Pancreas (tissue), 10 donors: ENCODE measurements around the gene DNAJC30. TPM values are rescaled to one million over a fixed set of nuclear protein-coding genes. Genes with fewer than 3 reads are reported as not detected.

Source experiments
- ATAC-seq, 4 donors: fragments of 200-7000 bp; cut with Tn5 transposase; one replicate each; pipeline versions ENCODE4 v1.8.0 to v1.9.1; 2020; ENCODE audit warnings: mild to moderate bottlenecking in 4 of 4, moderate library complexity in 4 of 4
- DNase-seq, 6 donors: peaks; one replicate each; pipeline ENCODE4 v3.0.0-alpha.2; 2020
- FAIRE-seq: peaks from 2 replicates; lab custom pipeline; 2012; peaks lifted over from hg19 to GRCh38; lab: Jason Lieb, UNC
- H3K27ac ChIP-seq, 4 donors: fragments of 200-600 bp; sonication (generic); 1 replicate in 3 of 4; 2 replicates in 1 of 4; pipeline versions ENCODE4 v1.5.0 to v1.8.0; 2020
- H3K27me3 ChIP-seq, 4 donors: fragments of 200-600 bp; one replicate each; pipeline ENCODE4 v1.8.0; 2021
- H3K36me3 ChIP-seq, 3 donors: fragments of 200-600 bp; sonication (generic) in 1 of 3; one replicate each; pipeline versions ENCODE4 v1.5.0 to v1.8.0; 2020 to 2021
- H3K4me1 ChIP-seq, 3 donors: fragments of 200-600 bp; one replicate each; pipeline ENCODE4 v1.8.0; 2021
- H3K4me3 ChIP-seq, 4 donors: fragments of 200-600 bp; sonication (generic) in 2 of 4; one replicate each; pipeline versions ENCODE4 v1.5.0 to v1.8.0; 2020 to 2021
- H3K9me3 ChIP-seq, 4 donors: fragments of 200-600 bp; one replicate each; pipeline ENCODE4 v1.8.0; 2021
- WGBS, 2 donors: extraction: QIAGEN DNeasy Blood & Tissue Kit; methylation state at CpG; one replicate each; pipeline ENCODE4 v1.1.7; 2013; 5-methylcytosine and 5-hydroxymethylcytosine counted together
- intact Hi-C, 3 donors: fragments of 100-400 bp; cut with DNase I; formaldehyde crosslinking; loops; one replicate each; pipeline versions ENCODE4 v1.11.1 to v1.14.2; 2022
- polyA plus RNA-seq, 2 donors: library from polyadenylated mRNA; stranded (reverse); fragments of 200-250 nt; gene quantifications; one replicate each; pipeline ENCODE4 v1.2.3, GENCODE V29; 2013
- total RNA-seq, 6 donors: library from RNA; stranded (reverse); fragmentation: NEBNext Ultra II Directional in 4 of 6; extraction: Animal tissue kit (Norgen Biotek cat#: 25700) in 4 of 6; gene quantifications; one replicate each; pipeline versions ENCODE4 v1.2.1 to v1.2.4, GENCODE V29; 2021 to 2023
- TF ChIP-seq, protein P1 (sequence below), 4 donors: fragments of 200-600 bp; sonication (generic) in 3 of 4; IDR thresholded peaks; one replicate each; pipeline versions ENCODE4 v1.5.0 to v1.8.0; 2021; ENCODE audit warnings: antibody characterized with exemption in 4 of 4
- donor health status: healthy with polysubstance abuse.
- donor health status: DM: no; HTN: no; CAD: no; lungs with moderate emphysema.
- donor health status: DM: no; HTN: no; CAD: no.
- donor health status: control.
- donor health status: control.
- donor health status: Bipolar disorder and iron deficiency.
- donor health status: DM: yes; HTN: yes; CAD: no.
- donor health status: DM: no; HTN: no; CAD: no.
- donor health status: DM: no; HTN: no; CAD: no.
- donor health status: DM: yes; HTN: yes; CAD: no.

The DNAJC30 gene
- total RNA-seq (1 to 10 TPM; 4.1 to 8.2 (median 5.6) TPM), polyA plus RNA-seq (1 to 10 TPM; 5.1 to 6.4 TPM)

DNA sequence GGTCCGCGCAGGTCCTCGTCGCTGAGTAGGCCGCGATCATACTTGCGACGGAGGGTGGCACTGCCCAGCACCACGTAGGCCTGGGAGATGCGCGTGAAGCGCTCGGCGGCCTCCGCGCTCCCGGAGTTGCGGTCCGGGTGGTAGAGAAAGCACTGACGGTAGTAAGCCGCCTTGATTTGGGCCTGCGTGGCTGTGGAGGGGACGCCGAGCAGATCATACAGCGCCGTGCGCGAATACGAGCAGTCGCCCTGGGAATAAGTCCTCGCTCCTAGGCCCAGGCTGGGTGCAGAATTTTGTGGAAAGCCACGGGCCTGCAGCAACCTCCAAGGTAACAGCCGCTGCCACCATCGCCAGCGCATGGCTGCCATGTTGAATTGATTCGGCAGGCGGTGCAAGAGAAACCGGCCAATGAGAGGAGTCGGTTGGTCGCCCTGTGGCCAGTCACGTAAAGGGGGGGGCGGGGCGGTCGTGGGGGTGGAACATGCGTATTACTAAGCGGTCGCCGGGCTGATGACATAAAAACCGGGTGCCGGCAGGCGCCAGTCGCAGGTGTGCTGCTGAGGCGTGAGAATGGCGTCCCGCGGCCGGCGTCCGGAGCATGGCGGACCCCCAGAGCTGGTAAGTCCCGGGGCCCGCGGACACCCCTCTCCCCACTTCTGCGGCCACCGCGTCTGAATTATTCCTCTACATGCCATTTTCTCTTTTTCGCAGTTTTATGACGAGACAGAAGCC lies at the start of gene DNAJC30, which contains the start of gene BUD23:
Gene DNAJC30 (minus strand): TSS at position 398 of the 732 bp plus-strand sequence. CDS start 30 bp downstream, at position 368.
Gene BUD23 (plus strand): TSS at position 542 of the 732 bp plus-strand sequence. CDS start 29 bp downstream, at position 571.
- FAIRE-seq (no peak), DNase-seq (peak; percentile 96 to 98 (median 97)), ATAC-seq (peak; percentile 97 to 99 (median 98))
- no peaks in the 10 kb centered on the region for H3K27me3 ChIP-seq
- TF ChIP-seq, protein P1, sequence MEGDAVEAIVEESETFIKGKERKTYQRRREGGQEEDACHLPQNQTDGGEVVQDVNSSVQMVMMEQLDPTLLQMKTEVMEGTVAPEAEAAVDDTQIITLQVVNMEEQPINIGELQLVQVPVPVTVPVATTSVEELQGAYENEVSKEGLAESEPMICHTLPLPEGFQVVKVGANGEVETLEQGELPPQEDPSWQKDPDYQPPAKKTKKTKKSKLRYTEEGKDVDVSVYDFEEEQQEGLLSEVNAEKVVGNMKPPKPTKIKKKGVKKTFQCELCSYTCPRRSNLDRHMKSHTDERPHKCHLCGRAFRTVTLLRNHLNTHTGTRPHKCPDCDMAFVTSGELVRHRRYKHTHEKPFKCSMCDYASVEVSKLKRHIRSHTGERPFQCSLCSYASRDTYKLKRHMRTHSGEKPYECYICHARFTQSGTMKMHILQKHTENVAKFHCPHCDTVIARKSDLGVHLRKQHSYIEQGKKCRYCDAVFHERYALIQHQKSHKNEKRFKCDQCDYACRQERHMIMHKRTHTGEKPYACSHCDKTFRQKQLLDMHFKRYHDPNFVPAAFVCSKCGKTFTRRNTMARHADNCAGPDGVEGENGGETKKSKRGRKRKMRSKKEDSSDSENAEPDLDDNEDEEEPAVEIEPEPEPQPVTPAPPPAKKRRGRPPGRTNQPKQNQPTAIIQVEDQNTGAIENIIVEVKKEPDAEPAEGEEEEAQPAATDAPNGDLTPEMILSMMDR (IDR thresholded peaks at IDR 0.05): no peak
- H3K27ac ChIP-seq: peak within 1 kb of the TSS; percentile 69 to 92 (median 76)
- intact Hi-C loops: no loop called here
- peaks cover 8 to 14% (median 12%) of the 10 kb centered on the region in 3 donors for H3K4me1 ChIP-seq
- H3K36me3 ChIP-seq: peaks cover 0 to 3% (median 0%) of the 10 kb centered on the region in 3 donors
- H3K4me3 ChIP-seq: peak within 1 kb of the TSS; percentile 91 to 95 (median 95)
- 0% methylated on average over 68 of the region's 68 CpGs for WGBS, 2 donors
- H3K9me3 ChIP-seq: no peaks in the 10 kb centered on the region

- H3K27me3 ChIP-seq: no peaks in the 10 kb centered on the region
- FAIRE-seq (no peak), DNase-seq (no peak), ATAC-seq (no peak)
- intact Hi-C loops: no loop called here
- H3K9me3 ChIP-seq: no peaks in the 10 kb centered on the region
- WGBS, 2 donors: 44 to 62% methylated on average over 2 of the region's 2 CpGs
- no peak overlapping the region for H3K27ac ChIP-seq
- H3K4me1 ChIP-seq: peaks cover under 1 to 6% (median 2%) of the 10 kb centered on the region in 3 donors
- TF ChIP-seq, protein P1 (IDR thresholded peaks at IDR 0.05): no peak
- no peak overlapping the region for H3K4me3 ChIP-seq
- peaks cover 0 to 8% (median 0%) of the 10 kb centered on the region in 3 donors for H3K36me3 ChIP-seq
These were observed 49.1 kb upstream of the DNAJC30 start for GRCh38 chr7:73732397-73732796.

- H3K27me3 ChIP-seq: no peaks in the 10 kb centered on the region
- no peaks in the 10 kb centered on the region for H3K36me3 ChIP-seq
- peaks cover 0 to 6% (median 0%) of the 10 kb centered on the region in 3 donors for H3K4me1 ChIP-seq
- intact Hi-C loops: no loop called here
- FAIRE-seq: no peak
- H3K9me3 ChIP-seq: no peaks in the 10 kb centered on the region
- H3K4me3 ChIP-seq: no peak overlapping the region
- no peak for DNase-seq
- TF ChIP-seq, protein P1 (IDR thresholded peaks at IDR 0.05): no peak
- ATAC-seq: no peak
- no peak overlapping the region for H3K27ac ChIP-seq
- WGBS, 2 donors: 31 to 44% methylated on average over 3 of the region's 3 CpGs
These were observed 47.2 kb upstream of the DNAJC30 start for GRCh38 chr7:73730485-73730884.

GRCh38 chr7:73728551-73728950 lies 45.3 kb upstream of the DNAJC30 start:
- DNase-seq (no peak), ATAC-seq (no peak), FAIRE-seq (no peak)
- intact Hi-C loops: loop anchor here in 2 of 3 donors (5.0 to 10.0 kb wide), 2 partner anchors 121 to 124 kb away; no protein-coding TSS in a partner anchor
- Histone ChIP-seq H3K27ac (no peak overlapping the region), H3K4me1 (no peaks in the 10 kb centered on the region), H3K4me3 (no peak overlapping the region), H3K27me3 (no peaks in the 10 kb centered on the region), H3K9me3 (no peaks in the 10 kb centered on the region), H3K36me3 (no peaks in the 10 kb centered on the region)
- TF ChIP-seq, protein P1 (IDR thresholded peaks at IDR 0.05): no peak
- WGBS, 2 donors: 53 to 71% methylated on average over 5 of the region's 5 CpGs
